Nephron progenitor cell (in vitro differentiated cells): Measurements from ENCODE around the gene DRC1.
"Not testable (repeated sequence)": the region's sequence is repeated elsewhere in the genome, so short reads cannot be mapped to it uniquely, and the experiment has no call there.

Source experiments
- DNase-seq: peaks from one replicate; pipeline ENCODE4 v3.0.0; 2021
- H3K27ac Mint-ChIP-seq: 2 replicates; pipeline ENCODE4 v1.8.0; 2021; ENCODE audit warnings: mild to moderate bottlenecking, moderate library complexity, mixed read lengths
- H3K27me3 Mint-ChIP-seq: 2 replicates; pipeline ENCODE4 v1.8.0; 2021; ENCODE audit warnings: mild to moderate bottlenecking, low read depth, mixed read lengths; ENCODE audit not compliant: poor library complexity
- H3K36me3 Mint-ChIP-seq: 2 replicates; pipeline ENCODE4 v1.8.0; 2021; ENCODE audit warnings: low read depth, mixed read lengths
- H3K4me1 Mint-ChIP-seq: 2 replicates; pipeline ENCODE4 v1.8.0; 2021; ENCODE audit warnings: mixed read lengths
- H3K4me3 Mint-ChIP-seq: 2 replicates; pipeline ENCODE4 v1.8.0; 2021; ENCODE audit warnings: mild to moderate bottlenecking, moderate library complexity, mixed read lengths
- H3K9me3 Mint-ChIP-seq: 2 replicates; pipeline ENCODE4 v1.8.0; 2021; ENCODE audit warnings: mild to moderate bottlenecking, moderate library complexity, mixed read lengths
- CTCF ChIP-seq: fragments of 200-600 bp; sonication (generic); IDR thresholded peaks from 2 replicates; pipeline ENCODE4 v1.5.0; 2021; ENCODE audit warnings: antibody characterized with exemption

The DRC1 gene

GRCh38 chr2:26401739-26402541, at the start of gene DRC1:
Gene DRC1, plus strand, starts transcription at chr2:26401920. Its CDS starts 70 bp downstream, at chr2:26401990.
- Mint-ChIP-seq H3K27ac (no peak within 1 kb of the TSS), H3K4me1 (peaks cover 12% of the 10 kb centered on the region), H3K36me3 (no peaks in the 10 kb centered on the region), H3K4me3 (peak within 1 kb of the TSS; percentile 71), H3K9me3 (no peaks in the 10 kb centered on the region), H3K27me3 (peaks cover 7% of the 10 kb centered on the region)
- TF ChIP-seq CTCF, result no peak
- peak; percentile 96 for DNase-seq

- DNase-seq, result no peak
- Mint-ChIP-seq H3K4me3 (no peak overlapping the region), H3K4me1 (peaks cover 41% of the 10 kb centered on the region)
Observed at GRCh38 chr2:26352892-26353291, 48.8 kb upstream of the DRC1 start.

GRCh38 chr2:26354469-26354868, 47.3 kb upstream of the DRC1 start:
- not testable (repeated sequence) for H3K9me3 Mint-ChIP-seq, DNase-seq, H3K27me3 Mint-ChIP-seq, H3K4me3 Mint-ChIP-seq
- Mint-ChIP-seq H3K4me1 (peaks cover 49% of the 10 kb centered on the region), H3K27ac (peak overlapping the region; percentile 16), H3K36me3 (peaks cover 48% of the 10 kb centered on the region)

More at GRCh38 chr2:26352892-26353291, 48.8 kb upstream of the DRC1 start:
- TF ChIP-seq CTCF, result no peak
- Mint-ChIP-seq H3K36me3 (peaks cover 48% of the 10 kb centered on the region), H3K27ac (no peak overlapping the region), H3K9me3 (peaks cover 6% of the 10 kb centered on the region), H3K27me3 (no peaks in the 10 kb centered on the region)

GRCh38 chr2:26355038-26355995, 46.4 kb upstream of the DRC1 start:
- no peak for TF ChIP-seq CTCF
- no peak for DNase-seq
- H3K9me3 Mint-ChIP-seq, result peaks cover 6% of the 10 kb centered on the region
- peaks cover 57% of the 10 kb centered on the region for H3K4me1 Mint-ChIP-seq
- H3K27ac Mint-ChIP-seq, result peak overlapping the region; percentile 51
- no peaks in the 10 kb centered on the region for H3K27me3 Mint-ChIP-seq
- peaks cover 48% of the 10 kb centered on the region for H3K36me3 Mint-ChIP-seq
- H3K4me3 Mint-ChIP-seq, result peak overlapping the region; percentile 51

- no peak for TF ChIP-seq CTCF
- Mint-ChIP-seq H3K4me1 (peaks cover 61% of the 10 kb centered on the region), H3K9me3 (peaks cover 6% of the 10 kb centered on the region), H3K4me3 (no peak overlapping the region), H3K27me3 (no peaks in the 10 kb centered on the region), H3K27ac (no peak overlapping the region), H3K36me3 (peaks cover 47% of the 10 kb centered on the region)
- DNase-seq, result no peak
Observed at GRCh38 chr2:26356111-26356510, 45.6 kb upstream of the DRC1 start.

GRCh38 chr2:26356771-26357170, 44.9 kb upstream of the DRC1 start:
- no peak overlapping the region for H3K4me3 Mint-ChIP-seq
- peaks cover 47% of the 10 kb centered on the region for H3K36me3 Mint-ChIP-seq
- no peak for TF ChIP-seq CTCF
- peak overlapping the region; percentile 99 for H3K27ac Mint-ChIP-seq
- H3K9me3 Mint-ChIP-seq, result peaks cover 6% of the 10 kb centered on the region
- DNase-seq, result no peak
- H3K27me3 Mint-ChIP-seq, result no peaks in the 10 kb centered on the region
- peaks cover 56% of the 10 kb centered on the region for H3K4me1 Mint-ChIP-seq
